Omental fat pad (tissue), 4 donors: Measurements from ENCODE around the gene MTCL1. TPM values are rescaled to one million over a fixed set of nuclear protein-coding genes. Genes with fewer than 3 reads are reported as not detected.

Source experiments
- ATAC-seq: fragments of 150-250 bp; one replicate; pipeline ENCODE4 v1.9.1; 2016; ENCODE audit warnings: mild to moderate bottlenecking, moderate library complexity; ENCODE audit not compliant: low FRiP score
- DNase-seq: peaks from one replicate; pipeline ENCODE4 v3.0.0-alpha.2; 2019; ENCODE audit warnings: low spot score
- total RNA-seq, 4 donors: library from RNA; depleted of rRNA; stranded (reverse); fragments of >200 nt; gene quantifications; one replicate each; pipeline ENCODE4 v1.1.0, GENCODE V29; 2016
- TF ChIP-seq, protein P1 (sequence below), 3 donors: fragments of 450-650 bp; IDR thresholded peaks; one replicate each; pipeline ENCODE4 v1.5.1; 2016 to 2017; ENCODE audit warnings: antibody characterized with exemption in 3 of 3, mild to moderate bottlenecking in 3 of 3, moderate library complexity in 2 of 3

MTCL1 gene
- total RNA-seq, 4 donors from 2014 or later, result 1.6 to 3.5 (median 2.0) TPM

DNA sequence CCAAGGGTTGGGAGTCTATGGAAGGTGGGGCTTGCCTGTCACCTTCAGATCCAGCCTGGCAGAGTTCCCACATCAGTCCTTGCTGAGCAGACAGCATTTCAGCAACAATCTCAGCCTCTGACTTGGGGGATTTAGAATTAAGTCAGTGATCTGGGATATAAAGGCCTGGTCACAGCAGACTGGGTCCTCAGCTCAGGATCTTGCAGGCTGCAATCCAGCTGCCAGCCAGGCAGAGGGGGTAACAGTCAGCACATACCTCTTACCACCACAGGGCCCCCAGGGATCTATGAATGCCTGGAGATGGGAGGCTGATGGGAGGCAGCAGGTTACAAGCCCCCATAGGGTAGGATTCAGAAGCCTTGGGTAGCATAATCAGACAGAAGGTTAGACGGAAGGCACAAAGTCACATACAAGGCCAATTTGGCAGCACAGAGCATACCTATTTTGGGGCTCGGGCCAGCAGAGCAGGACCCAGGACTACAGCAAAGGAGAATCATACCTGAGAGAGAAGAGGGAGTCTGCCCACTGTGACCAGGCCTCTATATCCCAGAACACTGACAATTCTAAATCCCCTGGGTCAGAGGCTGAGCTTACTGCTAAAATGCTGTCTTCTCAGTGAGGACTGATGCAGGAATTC is 163.5 kb downstream of the MTCL1 start:
- DNase-seq (no peak), ATAC-seq (no peak)
- TF ChIP-seq, protein P1, sequence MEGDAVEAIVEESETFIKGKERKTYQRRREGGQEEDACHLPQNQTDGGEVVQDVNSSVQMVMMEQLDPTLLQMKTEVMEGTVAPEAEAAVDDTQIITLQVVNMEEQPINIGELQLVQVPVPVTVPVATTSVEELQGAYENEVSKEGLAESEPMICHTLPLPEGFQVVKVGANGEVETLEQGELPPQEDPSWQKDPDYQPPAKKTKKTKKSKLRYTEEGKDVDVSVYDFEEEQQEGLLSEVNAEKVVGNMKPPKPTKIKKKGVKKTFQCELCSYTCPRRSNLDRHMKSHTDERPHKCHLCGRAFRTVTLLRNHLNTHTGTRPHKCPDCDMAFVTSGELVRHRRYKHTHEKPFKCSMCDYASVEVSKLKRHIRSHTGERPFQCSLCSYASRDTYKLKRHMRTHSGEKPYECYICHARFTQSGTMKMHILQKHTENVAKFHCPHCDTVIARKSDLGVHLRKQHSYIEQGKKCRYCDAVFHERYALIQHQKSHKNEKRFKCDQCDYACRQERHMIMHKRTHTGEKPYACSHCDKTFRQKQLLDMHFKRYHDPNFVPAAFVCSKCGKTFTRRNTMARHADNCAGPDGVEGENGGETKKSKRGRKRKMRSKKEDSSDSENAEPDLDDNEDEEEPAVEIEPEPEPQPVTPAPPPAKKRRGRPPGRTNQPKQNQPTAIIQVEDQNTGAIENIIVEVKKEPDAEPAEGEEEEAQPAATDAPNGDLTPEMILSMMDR (IDR thresholded peaks at IDR 0.05), result no peak

GRCh38 chr18:8869696-8870095 is 164.3 kb downstream of the MTCL1 start:
- TF ChIP-seq, protein P1 (IDR thresholded peaks at IDR 0.05), result no peak
- no peak for ATAC-seq
- no peak for DNase-seq

DNA sequence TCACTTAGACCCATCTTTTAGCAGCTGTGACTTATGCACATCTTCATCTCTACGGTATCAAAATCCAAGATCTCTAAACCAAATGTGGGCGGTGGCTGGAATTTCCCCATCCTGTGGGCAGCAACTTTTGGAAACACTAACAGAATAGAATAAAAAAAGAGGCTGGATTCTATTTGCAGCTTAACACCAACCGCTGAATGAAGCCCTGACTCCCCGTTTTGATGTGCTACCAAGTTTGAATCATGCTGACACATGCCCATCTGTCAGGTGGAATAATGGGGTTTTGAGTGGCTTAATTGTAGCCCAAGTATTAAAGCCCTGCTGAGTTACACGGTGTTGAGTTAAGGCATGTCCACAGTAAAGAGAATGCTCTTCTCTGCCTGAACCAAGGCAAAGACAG is 165.2 kb downstream of the MTCL1 start:
- TF ChIP-seq, protein P1 (IDR thresholded peaks at IDR 0.05), result no peak
- no peak for DNase-seq

GRCh38 chr18:8871489-8871888 is 166.1 kb downstream of the MTCL1 start:
- ATAC-seq, result no peak
- TF ChIP-seq, protein P1 (IDR thresholded peaks at IDR 0.05), result no peak
- DNase-seq, result no peak

More for the DNA sequence above, 165.2 kb downstream of the MTCL1 start:
- no peak for ATAC-seq

GRCh38 chr18:8874872-8875271 is 169.5 kb downstream of the MTCL1 start:
- no peak for DNase-seq
- ATAC-seq, result no peak
- TF ChIP-seq, protein P1 (IDR thresholded peaks at IDR 0.05), result no peak

DNA sequence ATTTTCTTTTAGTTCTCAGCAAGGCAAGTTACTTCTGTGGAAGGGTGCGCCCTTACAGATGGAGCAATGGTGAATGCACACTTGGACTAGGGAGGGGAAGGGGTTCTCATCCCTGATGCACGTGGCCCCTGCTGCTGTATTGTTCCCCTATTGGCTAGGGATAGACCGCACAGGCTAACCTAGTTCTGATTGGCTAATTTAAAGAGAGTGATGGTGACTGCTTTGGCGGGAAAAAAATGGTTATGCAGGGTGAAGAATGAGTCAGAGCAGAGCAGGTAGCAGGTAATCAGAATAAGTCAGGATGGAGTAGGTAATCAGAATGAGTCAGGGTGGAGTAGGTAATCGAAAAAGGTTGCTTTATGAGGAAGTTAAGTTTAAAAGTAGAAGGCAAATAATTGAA is 171.5 kb downstream of the MTCL1 start:
- ATAC-seq (no peak), DNase-seq (no peak)
- TF ChIP-seq, protein P1 (IDR thresholded peaks at IDR 0.05), result no peak

DNA sequence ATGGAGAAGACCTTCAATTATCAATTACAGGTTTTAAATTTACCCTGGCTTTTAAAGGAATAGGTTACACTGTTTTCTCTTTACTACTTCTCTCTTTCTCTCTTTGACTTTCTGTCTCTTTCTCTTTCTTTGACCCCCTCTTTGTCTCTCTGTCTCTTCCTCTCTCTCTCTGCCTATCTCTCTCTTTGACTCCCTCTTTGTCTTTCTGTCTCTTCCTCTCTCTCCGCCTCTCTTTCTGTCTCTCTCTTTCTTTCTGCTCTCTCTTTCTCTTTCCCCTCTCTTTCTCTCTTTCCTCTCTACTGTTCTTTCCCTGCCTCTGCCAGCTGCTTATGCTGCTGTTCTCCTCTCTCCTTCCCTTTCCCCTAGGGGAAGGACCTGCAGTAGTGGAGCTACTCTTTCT is 175.7 kb downstream of the MTCL1 start:
- DNase-seq (no peak), ATAC-seq (no peak)
- TF ChIP-seq, protein P1 (IDR thresholded peaks at IDR 0.05), result no peak
